Measurements from ENCODE around the gene CABCOCO1. TPM values are rescaled to one million over a fixed set of nuclear protein-coding genes. Genes with fewer than 3 reads are reported as not detected.

Gene CABCOCO1
- total RNA-seq, 2 donors from 2014 or later, result 1.0 to 1.1 TPM

- no peaks in the 10 kb centered on the region for H3K27me3 Mint-ChIP-seq (ENCODE audit: insufficient read depth)
- no peaks in the 10 kb centered on the region for H3K9me3 ChIP-seq (ENCODE audit: control insufficient read depth, low read length)
- no peaks in the 10 kb centered on the region for H3K9me3 Mint-ChIP-seq
- DNase-seq, result no peak
- no peaks in the 10 kb centered on the region for H3K36me3 ChIP-seq (ENCODE audit: control insufficient read depth, insufficient read depth, low read length)
- no peak overlapping the region for H3K27ac Mint-ChIP-seq
- TF ChIP-seq, protein P1, sequence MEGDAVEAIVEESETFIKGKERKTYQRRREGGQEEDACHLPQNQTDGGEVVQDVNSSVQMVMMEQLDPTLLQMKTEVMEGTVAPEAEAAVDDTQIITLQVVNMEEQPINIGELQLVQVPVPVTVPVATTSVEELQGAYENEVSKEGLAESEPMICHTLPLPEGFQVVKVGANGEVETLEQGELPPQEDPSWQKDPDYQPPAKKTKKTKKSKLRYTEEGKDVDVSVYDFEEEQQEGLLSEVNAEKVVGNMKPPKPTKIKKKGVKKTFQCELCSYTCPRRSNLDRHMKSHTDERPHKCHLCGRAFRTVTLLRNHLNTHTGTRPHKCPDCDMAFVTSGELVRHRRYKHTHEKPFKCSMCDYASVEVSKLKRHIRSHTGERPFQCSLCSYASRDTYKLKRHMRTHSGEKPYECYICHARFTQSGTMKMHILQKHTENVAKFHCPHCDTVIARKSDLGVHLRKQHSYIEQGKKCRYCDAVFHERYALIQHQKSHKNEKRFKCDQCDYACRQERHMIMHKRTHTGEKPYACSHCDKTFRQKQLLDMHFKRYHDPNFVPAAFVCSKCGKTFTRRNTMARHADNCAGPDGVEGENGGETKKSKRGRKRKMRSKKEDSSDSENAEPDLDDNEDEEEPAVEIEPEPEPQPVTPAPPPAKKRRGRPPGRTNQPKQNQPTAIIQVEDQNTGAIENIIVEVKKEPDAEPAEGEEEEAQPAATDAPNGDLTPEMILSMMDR (conservative IDR thresholded peaks at IDR 0.05), result no peak
- H3K4me3 ChIP-seq (ENCODE audit: low read length), result no peak overlapping the region
- 87 to 98% methylated on average over 3 of the region's 3 CpGs for WGBS, 2 experiments (ENCODE audit: insufficient coverage in 1 of 2, insufficient read length in 1 of 2)
- H3K4me3 Mint-ChIP-seq, result no peak overlapping the region
- H3K4me1 Mint-ChIP-seq, result peaks cover 10% of the 10 kb centered on the region
- no peak overlapping the region for H3K27ac ChIP-seq (ENCODE audit: low read depth, low read length)
- H3K27me3 ChIP-seq (ENCODE audit: control insufficient read depth, insufficient read depth, low read length, poor library complexity, severe bottlenecking), result no peaks in the 10 kb centered on the region
- H3K9ac ChIP-seq (ENCODE audit: extremely low read depth, low read length, poor library complexity, severe bottlenecking), result no peak overlapping the region
- no peaks in the 10 kb centered on the region for H3K36me3 Mint-ChIP-seq (ENCODE audit: low read depth)
- no peaks in the 10 kb centered on the region for H3K4me1 ChIP-seq (ENCODE audit: control insufficient read depth, insufficient read depth, low read length)
Measured at GRCh38 chr10:61628151-61628874, 34.4 kb upstream of the CABCOCO1 start.

GRCh38 chr10:61628875-61629513 is 33.7 kb upstream of the CABCOCO1 start:
- Histone ChIP-seq H3K9ac (ENCODE audit: extremely low read depth, low read length, poor library complexity, severe bottlenecking) (no peak overlapping the region), H3K4me3 (ENCODE audit: low read length) (no peak overlapping the region), H3K36me3 (ENCODE audit: control insufficient read depth, insufficient read depth, low read length) (no peaks in the 10 kb centered on the region), H3K4me1 (ENCODE audit: control insufficient read depth, insufficient read depth, low read length) (no peaks in the 10 kb centered on the region), H3K27me3 (ENCODE audit: control insufficient read depth, insufficient read depth, low read length, poor library complexity, severe bottlenecking) (no peaks in the 10 kb centered on the region), H3K9me3 (ENCODE audit: control insufficient read depth, low read length) (no peaks in the 10 kb centered on the region), H3K27ac (ENCODE audit: low read depth, low read length) (no peak overlapping the region)
- Mint-ChIP-seq H3K9me3 (no peaks in the 10 kb centered on the region), H3K36me3 (ENCODE audit: low read depth) (no peaks in the 10 kb centered on the region), H3K4me3 (no peak overlapping the region), H3K27ac (no peak overlapping the region), H3K4me1 (peaks cover 10% of the 10 kb centered on the region), H3K27me3 (ENCODE audit: insufficient read depth) (no peaks in the 10 kb centered on the region)
- DNase-seq, result peak; percentile 56
- TF ChIP-seq, protein P1 (conservative IDR thresholded peaks at IDR 0.05), result no peak
- 97% methylated on average over 3 of the region's 4 CpGs; no CpG with 5 or more reads in 1 of the 2 experiments for WGBS, 2 experiments (ENCODE audit: insufficient coverage in 1 of 2, insufficient read length in 1 of 2)

- Mint-ChIP-seq H3K9me3 (no peaks in the 10 kb centered on the region), H3K27ac (no peak overlapping the region), H3K36me3 (ENCODE audit: low read depth) (no peaks in the 10 kb centered on the region), H3K4me1 (peaks cover 10% of the 10 kb centered on the region), H3K4me3 (no peak overlapping the region), H3K27me3 (ENCODE audit: insufficient read depth) (no peaks in the 10 kb centered on the region)
- TF ChIP-seq, protein P1 (conservative IDR thresholded peaks at IDR 0.05), result no peak
- peak; percentile 56 for DNase-seq
- Histone ChIP-seq H3K27ac (ENCODE audit: low read depth, low read length) (no peak overlapping the region), H3K9me3 (ENCODE audit: control insufficient read depth, low read length) (no peaks in the 10 kb centered on the region), H3K4me1 (ENCODE audit: control insufficient read depth, insufficient read depth, low read length) (no peaks in the 10 kb centered on the region), H3K9ac (ENCODE audit: extremely low read depth, low read length, poor library complexity, severe bottlenecking) (no peak overlapping the region), H3K36me3 (ENCODE audit: control insufficient read depth, insufficient read depth, low read length) (no peaks in the 10 kb centered on the region), H3K27me3 (ENCODE audit: control insufficient read depth, insufficient read depth, low read length, poor library complexity, severe bottlenecking) (no peaks in the 10 kb centered on the region), H3K4me3 (ENCODE audit: low read length) (no peak overlapping the region)
- WGBS, 2 experiments (ENCODE audit: insufficient coverage in 1 of 2, insufficient read length in 1 of 2), result 92 to 100% methylated on average over 1 to 4 of the region's 4 CpGs
Measured at GRCh38 chr10:61629576-61629975, 33.2 kb upstream of the CABCOCO1 start.

All from endodermal cell (in vitro differentiated cells).